ENCODE measurements around the gene NCKAP5. TPM values are rescaled to one million over a fixed set of nuclear protein-coding genes. Genes with fewer than 3 reads are reported as not detected.
A peak's percentile ranks its signal among the peaks of the same experiment; 100 is the strongest.

NCKAP5 gene
- polyA plus RNA-seq, 3 donors: not detected

DNA sequence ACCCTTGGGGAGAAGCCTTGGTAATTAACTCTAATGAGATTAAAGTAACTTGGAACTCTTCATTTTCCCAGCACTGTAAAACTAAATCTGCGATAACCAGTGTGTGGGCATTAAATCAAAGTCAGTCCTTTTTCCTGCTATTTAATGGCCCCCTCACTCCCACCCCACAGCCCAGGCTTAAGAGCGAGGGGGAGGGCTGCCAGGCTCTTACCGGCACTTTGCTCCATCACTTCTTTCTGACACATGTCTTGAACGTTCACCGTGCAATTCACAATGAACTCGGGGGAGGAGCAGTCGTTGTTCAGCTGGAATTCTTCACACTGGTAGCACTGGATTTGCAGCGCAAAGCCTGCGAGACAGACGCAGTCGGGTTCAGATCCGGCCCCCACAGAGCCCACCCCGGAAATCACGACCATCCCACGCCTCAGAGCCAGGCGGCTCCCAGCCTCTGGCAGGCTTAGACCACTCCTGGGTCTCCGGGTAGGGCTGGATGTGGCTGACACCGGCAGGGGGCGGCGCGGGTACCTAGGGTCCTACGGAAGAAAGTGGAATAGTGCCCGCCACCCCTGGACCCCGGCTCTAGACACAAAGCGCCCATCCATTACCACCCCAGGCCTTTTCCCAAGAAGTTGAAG, 900.0 kb downstream of the NCKAP5 start:
- Histone ChIP-seq H3K9ac (ENCODE audit: insufficient read depth, low read length, poor library complexity, severe bottlenecking) (no peak overlapping the region), H3K79me2 (ENCODE audit: insufficient read depth, low read length) (no peaks in the 10 kb centered on the region), H3K27me3 (ENCODE audit: control insufficient read depth in 2 of 2, insufficient read depth in 2 of 2, low read length in 2 of 2) (peaks cover 62 to 79% of the 10 kb centered on the region in 2 donors), H3K4me2 (replicated peaks; ENCODE audit: extremely low read depth, low read length, poor library complexity, severe bottlenecking) (no peak overlapping the region), H4K20me1 (ENCODE audit: insufficient read depth, low read length) (no peaks in the 10 kb centered on the region), H3K27ac (ENCODE audit: low read depth in 1 of 2, low read length in 2 of 2) (no peak overlapping the region), H2AFZ (ENCODE audit: insufficient read depth, low read depth, low read length, poor library complexity, severe bottlenecking) (no peak overlapping the region), H3K4me1 (ENCODE audit: control insufficient read depth in 1 of 2, insufficient read depth in 2 of 2, low read length in 2 of 2) (no peaks in the 10 kb centered on the region), H3K4me3 (replicated peaks in 1 of 3; ENCODE audit: low read depth in 2 of 3, low read length in 3 of 3) (no peak overlapping the region), H3K36me3 (replicated peaks in 1 of 2; ENCODE audit: control insufficient read depth in 1 of 2, insufficient read depth in 2 of 2, low read length in 2 of 2) (no peaks in the 10 kb centered on the region), H3K9me3 (replicated peaks in 1 of 2; ENCODE audit: control insufficient read depth in 1 of 2, insufficient read depth in 1 of 2, low read length in 2 of 2) (peaks cover 0 to 15% of the 10 kb centered on the region in 2 donors)
- Mint-ChIP-seq H3K9me3 (peaks cover 0 to 12% (median 5%) of the 10 kb centered on the region in 7 donors), H3K4me1 (no peaks in the 10 kb centered on the region), H3K4me3 (peak overlapping the region in 1 of 2 donors; percentile 70), H3K27me3 (ENCODE audit: low read depth in 3 of 3) (peaks cover 58 to 70% (median 63%) of the 10 kb centered on the region in 3 donors), H3K36me3 (peaks cover 0 to 5% of the 10 kb centered on the region in 2 donors), H3K27ac (no peak overlapping the region)
- no peak for DNase-seq
- 4% methylated on average over 19 of the region's 25 CpGs for WGBS (ENCODE audit: insufficient coverage)
- intact Hi-C loops (cut with micrococcal nuclease): no loop called here
- TF ChIP-seq, protein P1, sequence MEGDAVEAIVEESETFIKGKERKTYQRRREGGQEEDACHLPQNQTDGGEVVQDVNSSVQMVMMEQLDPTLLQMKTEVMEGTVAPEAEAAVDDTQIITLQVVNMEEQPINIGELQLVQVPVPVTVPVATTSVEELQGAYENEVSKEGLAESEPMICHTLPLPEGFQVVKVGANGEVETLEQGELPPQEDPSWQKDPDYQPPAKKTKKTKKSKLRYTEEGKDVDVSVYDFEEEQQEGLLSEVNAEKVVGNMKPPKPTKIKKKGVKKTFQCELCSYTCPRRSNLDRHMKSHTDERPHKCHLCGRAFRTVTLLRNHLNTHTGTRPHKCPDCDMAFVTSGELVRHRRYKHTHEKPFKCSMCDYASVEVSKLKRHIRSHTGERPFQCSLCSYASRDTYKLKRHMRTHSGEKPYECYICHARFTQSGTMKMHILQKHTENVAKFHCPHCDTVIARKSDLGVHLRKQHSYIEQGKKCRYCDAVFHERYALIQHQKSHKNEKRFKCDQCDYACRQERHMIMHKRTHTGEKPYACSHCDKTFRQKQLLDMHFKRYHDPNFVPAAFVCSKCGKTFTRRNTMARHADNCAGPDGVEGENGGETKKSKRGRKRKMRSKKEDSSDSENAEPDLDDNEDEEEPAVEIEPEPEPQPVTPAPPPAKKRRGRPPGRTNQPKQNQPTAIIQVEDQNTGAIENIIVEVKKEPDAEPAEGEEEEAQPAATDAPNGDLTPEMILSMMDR (IDR thresholded peaks at IDR 0.05): no peak

DNA sequence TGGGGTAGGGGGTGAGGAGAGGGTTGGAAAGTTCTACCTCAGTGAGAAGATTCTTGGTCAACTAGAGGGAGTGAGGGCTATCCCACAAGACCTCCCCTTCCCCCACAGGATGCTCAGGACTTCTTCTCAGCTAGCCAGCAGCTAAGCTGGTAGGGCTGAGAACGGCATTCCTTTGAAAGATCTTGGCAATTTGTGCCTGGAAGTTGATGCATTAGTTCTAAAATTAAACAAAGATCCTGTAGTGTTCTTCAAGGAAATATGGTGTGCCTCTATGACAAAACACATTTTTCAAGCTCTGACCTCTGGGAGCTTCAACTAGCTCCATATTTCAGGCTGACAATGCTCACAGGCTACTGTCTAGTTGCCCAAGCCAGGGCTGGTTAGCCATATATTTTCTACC, 900.6 kb downstream of the NCKAP5 start:
- H3K27me3 Mint-ChIP-seq (ENCODE audit: low read depth in 3 of 3): peaks cover 58 to 69% (median 62%) of the 10 kb centered on the region in 3 donors
- intact Hi-C loops (cut with micrococcal nuclease): no loop called here
- peaks cover 0 to 5% of the 10 kb centered on the region in 2 donors for H3K36me3 Mint-ChIP-seq

More for the DNA sequence above, 900.6 kb downstream of the NCKAP5 start:
- H3K27ac ChIP-seq (ENCODE audit: low read depth in 1 of 2, low read length in 2 of 2): no peak overlapping the region
- WGBS (ENCODE audit: insufficient coverage): no CpG with 5 or more reads among the region's 1 CpG
- Mint-ChIP-seq H3K4me3 (peak overlapping the region in 1 of 2 donors; percentile 7), H3K27ac (no peak overlapping the region), H3K4me1 (no peaks in the 10 kb centered on the region), H3K9me3 (peaks cover 0 to 12% (median 5%) of the 10 kb centered on the region in 7 donors)
- no peak overlapping the region for H2AFZ ChIP-seq (ENCODE audit: insufficient read depth, low read depth, low read length, poor library complexity, severe bottlenecking)
- H3K4me3 ChIP-seq (replicated peaks in 1 of 3; ENCODE audit: low read depth in 2 of 3, low read length in 3 of 3): no peak overlapping the region
- no peaks in the 10 kb centered on the region for H3K36me3 ChIP-seq (replicated peaks in 1 of 2; ENCODE audit: control insufficient read depth in 1 of 2, insufficient read depth in 2 of 2, low read length in 2 of 2)
- TF ChIP-seq, protein P1 (IDR thresholded peaks at IDR 0.05): no peak
- H3K27me3 ChIP-seq (ENCODE audit: control insufficient read depth in 2 of 2, insufficient read depth in 2 of 2, low read length in 2 of 2): peaks cover 61 to 73% of the 10 kb centered on the region in 2 donors
- H3K9me3 ChIP-seq (replicated peaks in 1 of 2; ENCODE audit: control insufficient read depth in 1 of 2, insufficient read depth in 1 of 2, low read length in 2 of 2): peaks cover 0 to 15% of the 10 kb centered on the region in 2 donors
- H3K4me1 ChIP-seq (ENCODE audit: control insufficient read depth in 1 of 2, insufficient read depth in 2 of 2, low read length in 2 of 2): no peaks in the 10 kb centered on the region
- no peaks in the 10 kb centered on the region for H3K79me2 ChIP-seq (ENCODE audit: insufficient read depth, low read length)
- no peaks in the 10 kb centered on the region for H4K20me1 ChIP-seq (ENCODE audit: insufficient read depth, low read length)
- DNase-seq: no peak
- H3K9ac ChIP-seq (ENCODE audit: insufficient read depth, low read length, poor library complexity, severe bottlenecking): no peak overlapping the region
- no peak overlapping the region for H3K4me2 ChIP-seq (replicated peaks; ENCODE audit: extremely low read depth, low read length, poor library complexity, severe bottlenecking)
